A549 (cell line): ENCODE data around the gene GATA2. TPM values are rescaled to one million over a fixed set of nuclear protein-coding genes. Genes with fewer than 3 reads are reported as not detected.

Experiments
- ATAC-seq, 2 experiments: fragments of 200-7000 bp in 1 of 2; fragments of >200 bp in 1 of 2; cut with Nextera tagmentation in 1 of 2; cut with Tn5 transposase in 1 of 2; 3 replicates each; pipeline versions ENCODE4 v1.8.0 to v1.9.1; 2018 to 2020; ENCODE audit warnings: mild to moderate bottlenecking in 1 of 2, moderate library complexity in 1 of 2
- CTCF ChIA-PET: fragments of 300-600 bp; sonication (Branson Sonifier 250); formaldehyde crosslinking; extraction: SDS; loops from one replicate; lab custom pipeline; 2021; ENCODE audit warnings: antibody characterized with exemption, inconsistent platforms; lab: Yijun Ruan, JAX
- POLR2A ChIA-PET: fragments of 350-600 bp; formaldehyde crosslinking; extraction: SDS; loops from one replicate; lab custom pipeline; 2021; ENCODE audit warnings: antibody characterized with exemption, inconsistent platforms; lab: Yijun Ruan, JAX
- DNase-seq, 2 experiments: peaks; one replicate each; pipeline versions ENCODE4 v3.0.0 to v3.0.0-alpha.2; 2011 to 2016; ENCODE audit warnings: low read depth in 1 of 2, low spot score in 1 of 2
- FAIRE-seq: peaks from 2 replicates; lab custom pipeline; 2011; peaks lifted over from hg19 to GRCh38; lab: Jason Lieb, UNC
- H3K27ac ChIP-seq, 2 experiments: fragments of >200 bp; sonication (Bioruptor Twin); formaldehyde crosslinking; 3 replicates each; pipeline ENCODE4 v1.5.1; 2016 to 2017
- H3K4me1 ChIP-seq: fragments of >200 bp; sonication (Bioruptor Twin); formaldehyde crosslinking; 3 replicates; pipeline ENCODE4 v1.6.1; 2016
- H3K4me2 ChIP-seq: fragments of >200 bp; sonication (Bioruptor Twin); formaldehyde crosslinking; 3 replicates; pipeline ENCODE4 v1.6.1; 2016
- H3K4me3 ChIP-seq: fragments of >200 bp; sonication (Bioruptor Twin); formaldehyde crosslinking; 3 replicates; pipeline ENCODE4 v1.5.1; 2016
- H3K9me3 ChIP-seq: fragments of >200 bp; sonication (Bioruptor Twin); formaldehyde crosslinking; 3 replicates; pipeline ENCODE4 v1.6.1; 2016
- CBX8 ChIP-seq: fragments of 200-600 bp; sonication (generic); IDR thresholded peaks from 2 replicates; pipeline ENCODE4 v1.6.1; 2016
- CHD2 ChIP-seq: fragments of 150-350 bp; IDR thresholded peaks from 2 replicates; pipeline ENCODE4 v1.6.1; 2014; ENCODE audit warnings: low read length; ENCODE audit not compliant: partially characterized antibody
- E2F6 ChIP-seq: IDR thresholded peaks from 2 replicates; pipeline ENCODE4 v1.6.1; 2012; ENCODE audit warnings: low read depth, borderline replicate concordance
- ESRRA ChIP-seq: fragments of 150-350 bp; IDR thresholded peaks from 2 replicates; pipeline ENCODE4 v1.6.1; 2014; ENCODE audit warnings: mild to moderate bottlenecking, low read length, borderline replicate concordance
- FOSL2 ChIP-seq, 2 experiments: fragments of 450-650 bp in 1 of 2; fragments of >200 bp in 1 of 2; sonication (Bioruptor Twin) in 1 of 2; formaldehyde crosslinking; IDR thresholded peaks; 2 replicates each; pipeline versions ENCODE4 v1.5.0 to v1.6.1; 2016 to 2020; ENCODE audit warnings: mild to moderate bottlenecking in 1 of 2, moderate library complexity in 1 of 2
- FOXS1 ChIP-seq: fragments of 250-450 bp; sonication (Bioruptor Pico); IDR thresholded peaks from 2 replicates; pipeline ENCODE4 v1.5.0; 2020; ENCODE audit warnings: mild to moderate bottlenecking, moderate library complexity
- GATA3 ChIP-seq: IDR thresholded peaks from 2 replicates; pipeline ENCODE4 v1.6.1; 2012; ENCODE audit warnings: borderline replicate concordance
- HDAC2 ChIP-seq: fragments of 200-600 bp; sonication (generic); IDR thresholded peaks from 2 replicates; pipeline ENCODE4 v1.6.1; 2016
- HMGXB4 ChIP-seq: fragments of 250-450 bp; sonication (Bioruptor Pico); IDR thresholded peaks from 2 replicates; pipeline ENCODE4 v1.5.0; 2021; ENCODE audit warnings: mild to moderate bottlenecking, moderate library complexity, borderline replicate concordance
- HOXB13 ChIP-seq: fragments of 250-450 bp; sonication (Bioruptor Pico); IDR thresholded peaks from 2 replicates; pipeline ENCODE4 v1.5.0; 2020; ENCODE audit warnings: low read depth, mild to moderate bottlenecking, moderate library complexity
- HOXB5 ChIP-seq: fragments of 250-450 bp; sonication (Bioruptor Pico); IDR thresholded peaks from 2 replicates; pipeline ENCODE4 v1.5.0; 2020; ENCODE audit warnings: mild to moderate bottlenecking, moderate library complexity
- JUN ChIP-seq, 2 experiments: fragments of >200 bp; sonication (Bioruptor Twin); formaldehyde crosslinking; IDR thresholded peaks; 2 replicates in 1 of 2; 3 replicates in 1 of 2; pipeline ENCODE4 v1.6.1; 2016 to 2017
- JUNB ChIP-seq: fragments of >200 bp; sonication (Bioruptor Twin); formaldehyde crosslinking; IDR thresholded peaks from 2 replicates; pipeline ENCODE4 v1.6.1; 2016
- MAX ChIP-seq: IDR thresholded peaks from 2 replicates; pipeline ENCODE4 v1.6.1; 2012
- MYC ChIP-seq: IDR thresholded peaks from 2 replicates; pipeline ENCODE4 v1.6.1; 2012; ENCODE audit warnings: mild to moderate bottlenecking, inconsistent platforms, low read length, improper control_type of control experiment, borderline replicate concordance
- PBX3 ChIP-seq: IDR thresholded peaks from 2 replicates; pipeline ENCODE4 v1.6.1; 2012
- PHF8 ChIP-seq: fragments of 200-600 bp; sonication (generic); IDR thresholded peaks from 2 replicates; pipeline ENCODE4 v1.6.1; 2016; ENCODE audit warnings: low read depth, mild to moderate bottlenecking, antibody characterized with exemption, moderate library complexity, borderline replicate concordance
- POLR2A ChIP-seq: IDR thresholded peaks from 2 replicates; pipeline ENCODE4 v1.6.1; 2012; ENCODE audit warnings: mild to moderate bottlenecking, low read length
- RAD21 ChIP-seq, 2 experiments: fragments of >200 bp in 1 of 2; sonication (Bioruptor Twin) in 1 of 2; formaldehyde crosslinking in 1 of 2; IDR thresholded peaks in 1 of 2; conservative IDR thresholded peaks in 1 of 2; 2 replicates in 1 of 2; 3 replicates in 1 of 2; pipeline ENCODE4 v1.6.1; 2012 to 2018; ENCODE audit warnings: inconsistent platforms in 1 of 2
- REST ChIP-seq: fragments of 200-600 bp; sonication (generic); IDR thresholded peaks from 2 replicates; pipeline ENCODE4 v1.6.1; 2016; ENCODE audit warnings: antibody characterized with exemption, mild to moderate bottlenecking, moderate library complexity
- SMC3 ChIP-seq: fragments of >200 bp; sonication (Bioruptor Twin); formaldehyde crosslinking; IDR thresholded peaks from 3 replicates; pipeline ENCODE4 v1.6.1; 2018; ENCODE audit warnings: inconsistent platforms
- ZFP36 ChIP-seq: fragments of 450-650 bp; IDR thresholded peaks from 2 replicates; pipeline ENCODE4 v1.6.1; 2014; ENCODE audit warnings: borderline replicate concordance; ENCODE audit not compliant: partially characterized antibody
- ZSCAN20 ChIP-seq: fragments of 250-450 bp; sonication (Bioruptor Pico); IDR thresholded peaks from 2 replicates; pipeline ENCODE4 v1.8.0; 2022; ENCODE audit warnings: mild to moderate bottlenecking, moderate library complexity
- WGBS: methylation state at CpG from one replicate; pipeline ENCODE4 v1.1.6; 2017; ENCODE audit errors: missing lambda C conversion rate; 5-methylcytosine and 5-hydroxymethylcytosine counted together
- polyA plus RNA-seq, 4 experiments: library from polyadenylated mRNA; depleted of rRNA in 3 of 4; stranded (reverse); fragments of >200 nt; fragmentation: RNase III in 1 of 4; extraction: RNeasy Plus Mini Kit Qiagen cat#74134 plus additional on column Dnase treatment in 1 of 4; gene quantifications; 2 replicates in 3 of 4; 3 replicates in 1 of 4; pipeline ENCODE4 v1.2.3, GENCODE V29; 2011 to 2017

Gene GATA2
- polyA plus RNA-seq, 2 of the 4 experiments (the other 2 are of a cell fraction) = 0.68 to 4.9 TPM

GRCh38 chr3:128521715-128522114, 28.7 kb upstream of the GATA2 start:
- POLR2A ChIA-PET = no interaction called here
- no peak for FAIRE-seq
- DNase-seq = no peak
- no peaks in the 10 kb centered on the region for H3K4me1 ChIP-seq
- no peak; a peak in 1 of 6 replicates for ATAC-seq
- TF ChIP-seq MYC (no peak), FOXS1 (CRISPR knock-in tag) (no peak), HDAC2 (no peak), ZSCAN20 (CRISPR knock-in tag) (no peak), RAD21 (conservative IDR thresholded peaks at IDR 0.05 in 1 of 2, IDR thresholded peaks at IDR 0.05 in 1 of 2) (no peak), E2F6 (no peak), REST (no peak), GATA3 (no peak), JUN (IDR thresholded peaks at IDR 0.05) (no peak)
- H3K9me3 ChIP-seq = no peaks in the 10 kb centered on the region
- WGBS = 44% methylated on average over 1 of the region's 1 CpG
- no peak overlapping the region for H3K4me2 ChIP-seq
- CTCF ChIA-PET = interaction anchor here (1.2 kb wide), 1 partner anchor 96 kb away, joined by 3 read pairs; no protein-coding TSS in a partner anchor
- no peak overlapping the region for H3K27ac ChIP-seq
- no peak overlapping the region for H3K4me3 ChIP-seq

GRCh38 chr3:128518587-128519490, 25.8 kb upstream of the GATA2 start:
- FAIRE-seq (no peak), DNase-seq (no peak), ATAC-seq (0 out of 6 replicates have a peak, but pooled peaks of 1 of the 2 experiments have one; percentile 31)
- CTCF ChIA-PET = no interaction called here
- no peak overlapping the region for H3K4me2 ChIP-seq
- no peak overlapping the region for H3K4me3 ChIP-seq
- POLR2A ChIA-PET = no interaction called here
- H3K27ac ChIP-seq = no peak overlapping the region
- H3K9me3 ChIP-seq = 0 out of 3 replicates have a peak, but pooled peaks cover 6% of the 10 kb centered on the region
- H3K4me1 ChIP-seq = no peaks in the 10 kb centered on the region
- TF ChIP-seq CHD2 = no peak
- TF ChIP-seq PHF8 = no peak
- TF ChIP-seq MAX = no peak
- TF ChIP-seq PBX3 = no peak
- no peak for TF ChIP-seq HOXB5 (CRISPR knock-in tag)
- TF ChIP-seq POLR2A = no peak
- no peak for TF ChIP-seq CBX8
- TF ChIP-seq RAD21 (conservative IDR thresholded peaks at IDR 0.05 in 1 of 2, IDR thresholded peaks at IDR 0.05 in 1 of 2) = no peak
- TF ChIP-seq ESRRA = no peak
- no peak for TF ChIP-seq SMC3
- no peak for TF ChIP-seq HOXB13 (CRISPR knock-in tag)
- no peak for TF ChIP-seq FOSL2 (IDR thresholded peaks at IDR 0.05)
- no peak for TF ChIP-seq FOSL2 (CRISPR knock-in tag; IDR thresholded peaks at IDR 0.05)
- no peak for TF ChIP-seq FOXS1 (CRISPR knock-in tag)
- no peak for TF ChIP-seq ZFP36
- TF ChIP-seq REST = no peak
- no peak for TF ChIP-seq JUNB
- TF ChIP-seq HMGXB4 (CRISPR knock-in tag) = no peak
- WGBS = 43% methylated on average over 8 of the region's 12 CpGs
